GM13977 (cell line): ENCODE results near the gene PERCC1.

ENCODE experiments used
- DNase-seq: peaks from one replicate; pipeline ENCODE4 v3.0.0; 2012; ENCODE audit warnings: low spot score
- in situ Hi-C: fragments of 300-500 bp; cut with MboI; formaldehyde crosslinking; loops from one replicate; pipeline ENCODE4 v1.12.0; 2022; ENCODE audit warnings: low sequenced_read_pairs, low pct_unique_long_range_greater_than_20kb, mixed read lengths, inconsistent platforms; ENCODE audit not compliant: unreplicated experiment
- TF ChIP-seq, protein P1 (sequence below): IDR thresholded peaks from 2 replicates; pipeline ENCODE4 v1.5.1; 2012; ENCODE audit warnings: mild to moderate bottlenecking, control low read depth; ENCODE audit not compliant: insufficient read depth; ENCODE audit errors: extremely low read depth, missing control alignments

Gene PERCC1

DNA sequence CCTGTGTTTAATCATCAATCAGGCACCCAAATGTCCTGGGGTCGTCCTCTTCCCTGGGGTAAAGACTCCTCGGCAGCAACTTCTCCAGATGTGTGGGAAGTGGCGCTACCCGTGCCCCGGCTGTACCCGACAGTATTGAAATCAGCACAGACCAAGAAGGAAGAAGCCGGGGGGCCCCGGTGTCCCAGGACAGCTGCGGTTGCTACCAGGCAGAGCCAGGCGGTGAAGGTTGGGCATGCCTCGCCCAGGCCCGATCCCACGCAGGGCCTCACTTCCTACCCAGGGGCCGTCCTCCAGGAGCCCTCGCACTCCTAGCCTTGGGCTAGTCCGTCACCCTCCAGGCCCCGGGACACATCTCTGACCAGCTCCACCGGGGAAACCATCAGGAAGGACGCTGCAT, 22.4 kb downstream of the PERCC1 start:
- in situ Hi-C loops = no loop called here
- TF ChIP-seq, protein P1, sequence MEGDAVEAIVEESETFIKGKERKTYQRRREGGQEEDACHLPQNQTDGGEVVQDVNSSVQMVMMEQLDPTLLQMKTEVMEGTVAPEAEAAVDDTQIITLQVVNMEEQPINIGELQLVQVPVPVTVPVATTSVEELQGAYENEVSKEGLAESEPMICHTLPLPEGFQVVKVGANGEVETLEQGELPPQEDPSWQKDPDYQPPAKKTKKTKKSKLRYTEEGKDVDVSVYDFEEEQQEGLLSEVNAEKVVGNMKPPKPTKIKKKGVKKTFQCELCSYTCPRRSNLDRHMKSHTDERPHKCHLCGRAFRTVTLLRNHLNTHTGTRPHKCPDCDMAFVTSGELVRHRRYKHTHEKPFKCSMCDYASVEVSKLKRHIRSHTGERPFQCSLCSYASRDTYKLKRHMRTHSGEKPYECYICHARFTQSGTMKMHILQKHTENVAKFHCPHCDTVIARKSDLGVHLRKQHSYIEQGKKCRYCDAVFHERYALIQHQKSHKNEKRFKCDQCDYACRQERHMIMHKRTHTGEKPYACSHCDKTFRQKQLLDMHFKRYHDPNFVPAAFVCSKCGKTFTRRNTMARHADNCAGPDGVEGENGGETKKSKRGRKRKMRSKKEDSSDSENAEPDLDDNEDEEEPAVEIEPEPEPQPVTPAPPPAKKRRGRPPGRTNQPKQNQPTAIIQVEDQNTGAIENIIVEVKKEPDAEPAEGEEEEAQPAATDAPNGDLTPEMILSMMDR = no peak
- DNase-seq = no peak

DNA sequence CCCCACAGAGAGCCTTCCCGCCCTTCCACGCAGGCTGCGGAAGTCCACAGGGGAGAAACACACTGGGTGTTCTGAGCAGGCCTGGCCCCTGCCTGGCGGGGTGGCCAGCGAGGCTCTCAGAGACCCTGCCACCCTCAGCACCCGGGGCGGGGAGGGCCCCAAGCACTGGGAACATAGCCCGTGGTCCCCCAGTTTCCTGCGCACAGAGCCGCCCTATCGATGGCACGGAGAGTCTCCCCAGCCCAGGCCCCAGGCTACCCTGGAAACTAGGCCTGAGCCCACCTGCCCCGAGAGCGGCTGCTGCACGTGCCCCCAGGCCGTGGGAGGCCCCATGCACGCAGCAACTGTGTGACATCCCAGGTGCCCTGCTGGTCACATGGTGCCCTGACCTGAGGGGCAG, 23.7 kb downstream of the PERCC1 start:
- no peak for DNase-seq
- TF ChIP-seq, protein P1 = no peak
- in situ Hi-C loops = no loop called here

DNA sequence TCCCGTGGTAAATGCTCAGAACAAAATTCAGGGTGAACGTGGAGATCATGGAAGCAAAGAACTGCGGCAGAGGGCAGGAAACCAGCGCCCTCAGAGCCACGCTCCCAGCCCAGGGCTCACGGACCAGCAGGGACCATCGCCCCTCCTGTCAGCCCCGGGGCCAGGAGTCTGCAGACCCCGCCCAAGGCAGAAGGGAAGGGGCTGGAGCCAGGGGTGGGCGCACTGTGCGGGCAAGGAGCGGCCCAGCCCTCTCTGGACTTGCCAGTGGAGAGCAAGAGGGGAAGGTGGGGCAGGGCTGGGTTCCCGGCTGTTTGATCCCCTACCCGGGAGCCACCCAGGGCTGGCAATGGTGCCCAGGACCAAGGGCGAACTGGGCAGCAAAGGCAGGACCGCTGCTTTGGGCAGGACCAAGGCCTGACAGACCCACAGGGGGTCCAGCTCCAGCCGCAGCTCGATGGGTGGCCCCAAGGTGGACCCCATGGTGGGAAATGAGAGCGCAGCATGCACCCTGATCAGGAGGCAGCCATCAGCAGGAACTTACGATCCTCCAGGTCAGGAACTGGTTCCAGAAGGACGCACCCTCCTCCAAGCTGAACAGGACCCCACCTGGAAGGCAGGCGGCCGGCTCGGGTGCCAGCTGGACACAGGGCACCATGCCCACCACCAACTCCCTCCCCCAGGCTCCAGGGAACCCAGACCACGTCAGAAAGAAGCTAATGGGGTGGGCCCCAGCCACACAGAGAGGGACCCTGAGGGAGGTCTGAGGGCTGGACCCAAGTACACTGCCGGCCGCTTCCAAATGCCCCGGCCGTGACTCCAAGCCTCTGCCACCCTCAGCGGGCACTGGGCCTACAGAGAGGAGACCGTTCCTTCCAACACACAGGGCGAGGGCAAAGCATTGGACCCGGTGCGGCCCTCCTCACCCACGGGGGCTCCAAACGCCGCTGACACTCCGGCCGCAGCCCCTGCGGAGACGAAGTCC, 24.6 kb downstream of the PERCC1 start:
- TF ChIP-seq, protein P1 = no peak
- DNase-seq = no peak
- in situ Hi-C loops = no loop called here

DNA sequence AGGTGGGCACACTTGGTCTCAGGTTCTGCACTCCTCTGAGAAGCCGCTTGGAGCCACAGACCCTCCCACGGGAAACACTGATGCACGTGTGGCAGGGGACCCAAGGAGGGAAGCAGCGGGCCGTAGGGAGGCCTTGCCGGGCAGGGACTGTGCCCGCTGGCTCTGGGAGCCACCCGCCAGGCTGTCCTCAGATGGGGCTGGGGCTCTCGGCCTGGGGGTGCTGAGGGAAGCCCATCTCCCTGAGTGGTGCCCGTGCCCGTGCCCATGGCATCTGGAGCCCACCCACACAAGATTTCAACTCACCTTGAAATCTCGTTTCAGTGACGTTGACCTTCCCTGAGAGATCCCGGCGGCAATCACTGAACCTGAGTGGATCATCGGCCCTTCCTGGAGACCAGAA, 26.1 kb downstream of the PERCC1 start:
- TF ChIP-seq, protein P1 = no peak
- in situ Hi-C loops = no loop called here
- DNase-seq = no peak

DNA sequence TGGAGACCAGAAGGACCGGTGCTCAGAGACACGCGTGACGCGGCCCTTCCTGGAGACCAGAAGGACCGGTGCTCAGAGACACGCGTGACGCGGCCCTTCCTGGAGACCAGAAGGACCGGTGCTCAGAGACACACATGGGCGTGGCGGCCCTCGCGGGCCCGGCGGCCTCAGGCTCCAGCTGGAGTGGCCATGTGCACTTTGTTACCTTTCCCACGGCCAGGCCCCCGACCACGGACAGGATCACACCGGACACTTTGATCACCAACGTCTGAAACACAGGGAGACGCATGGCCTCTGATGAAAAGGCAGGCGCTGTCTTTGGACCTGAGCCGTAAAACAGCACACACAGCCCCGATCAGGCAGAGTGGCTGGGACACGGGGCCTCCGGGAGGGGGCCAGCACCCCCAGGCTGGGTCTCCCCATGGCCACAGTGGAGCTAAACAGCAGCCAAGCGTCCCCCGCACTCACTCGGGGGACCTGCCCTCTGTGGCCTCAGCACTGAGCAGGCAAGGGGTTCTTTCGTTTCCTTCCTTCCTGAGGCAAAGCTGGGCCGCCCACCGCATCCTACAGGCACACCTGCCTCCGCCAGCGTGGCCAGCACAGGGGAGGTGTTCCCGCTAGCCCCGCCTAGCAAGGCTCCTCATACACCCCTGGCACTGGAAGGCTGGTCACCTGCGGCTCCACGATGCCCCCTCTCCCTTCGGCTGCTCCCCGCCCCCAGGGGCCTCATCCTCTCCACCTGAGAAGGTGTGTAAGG, 26.8 kb downstream of the PERCC1 start:
- no peak for DNase-seq
- TF ChIP-seq, protein P1 = no peak
- in situ Hi-C loops = no loop called here

DNA sequence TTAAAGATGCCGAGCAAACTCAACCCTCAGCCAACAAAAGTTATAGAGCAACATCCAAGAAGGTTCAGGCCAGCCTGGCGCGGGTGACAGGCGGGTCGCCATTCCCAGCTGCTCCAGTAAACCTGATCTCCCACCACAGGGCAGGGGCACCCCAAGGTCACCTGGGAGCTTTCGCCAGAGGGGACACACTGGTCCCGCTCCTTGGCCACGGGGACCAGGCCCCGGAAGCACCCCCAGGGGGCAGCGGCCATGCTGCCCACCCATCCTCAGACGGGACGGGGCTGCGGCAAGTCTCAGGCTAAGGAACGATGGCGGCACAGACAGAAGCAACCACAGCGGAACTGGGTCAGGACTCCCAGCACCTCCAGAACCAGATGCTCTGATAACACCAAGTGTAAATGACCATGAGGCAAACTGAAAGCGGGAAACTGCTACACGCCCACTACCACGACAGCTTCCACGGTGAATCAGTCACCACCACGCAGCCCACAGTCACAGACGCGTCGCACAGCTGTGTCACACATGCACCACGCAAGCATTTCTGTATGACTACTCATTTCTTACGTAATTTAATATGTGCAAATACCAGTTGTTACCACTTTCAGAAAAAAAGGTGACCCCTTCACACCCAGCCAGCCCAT, 27.6 kb downstream of the PERCC1 start:
- no peak for DNase-seq

More for the DNA sequence above, 27.6 kb downstream of the PERCC1 start:
- TF ChIP-seq, protein P1 = no peak
- in situ Hi-C loops = no loop called here
